HG03520 (cell line): Measurements from ENCODE around the gene REST.
"Not testable (repeated sequence)": the region's sequence is repeated elsewhere in the genome, so short reads cannot be mapped to it uniquely, and the experiment has no call there.

ENCODE experiments used
- ATAC-seq: cut with Tn5 transposase; IDR thresholded peaks from one replicate; pipeline ENCODE4 v1.9.1; 2021; ENCODE audit warnings: mild to moderate bottlenecking, moderate library complexity; ENCODE audit not compliant: unreplicated experiment

The REST gene

DNA sequence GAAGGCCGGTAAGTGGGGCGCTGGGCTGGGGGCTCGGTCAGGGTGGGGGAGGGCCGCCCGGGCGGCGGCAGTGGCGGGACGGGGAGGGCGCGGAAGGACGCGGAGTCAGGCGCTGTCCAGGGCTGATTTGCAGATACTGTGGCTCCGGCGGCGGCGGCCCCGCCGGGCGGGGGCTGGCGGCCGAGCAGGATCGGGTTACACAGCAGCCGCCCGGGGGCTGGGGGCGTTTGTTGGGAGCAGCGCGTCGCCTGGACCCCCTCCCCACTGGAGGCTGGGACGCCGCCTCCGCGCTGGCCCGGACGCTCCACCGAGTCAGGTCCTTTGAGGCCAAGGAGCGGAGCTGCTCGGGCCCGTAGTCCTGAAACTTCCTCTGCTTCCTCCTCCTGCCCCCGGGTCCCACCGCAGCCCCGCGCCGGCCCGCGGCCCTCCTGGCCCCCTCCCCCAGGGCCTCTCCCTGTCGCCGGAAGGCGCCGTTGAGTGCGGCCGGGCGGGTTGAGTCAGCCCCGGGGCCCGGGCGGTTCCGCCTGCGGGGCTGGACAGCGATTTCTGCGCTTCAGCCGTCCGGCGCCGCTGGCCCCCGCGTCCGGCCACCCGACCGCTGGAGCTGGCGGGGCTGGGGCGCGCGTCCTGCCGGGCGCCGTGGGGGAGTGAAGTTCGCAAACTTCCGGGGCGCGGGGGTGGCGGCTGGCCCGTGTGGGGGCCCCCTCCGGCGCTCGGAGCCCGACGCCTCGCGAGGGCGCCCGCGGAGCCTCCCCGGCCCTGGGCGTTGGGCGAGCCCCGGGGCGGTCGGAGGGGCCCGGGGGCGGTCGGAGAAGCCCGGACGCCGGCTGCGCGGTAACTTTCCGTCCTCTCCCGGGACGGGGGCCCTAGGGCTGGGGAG lies 746 bp downstream of the REST start:
- ATAC-seq = peak; percentile 58

GRCh38 chr4:56909086-56909894 lies 1.6 kb downstream of the REST start:
- peak; percentile 24 for ATAC-seq

DNA sequence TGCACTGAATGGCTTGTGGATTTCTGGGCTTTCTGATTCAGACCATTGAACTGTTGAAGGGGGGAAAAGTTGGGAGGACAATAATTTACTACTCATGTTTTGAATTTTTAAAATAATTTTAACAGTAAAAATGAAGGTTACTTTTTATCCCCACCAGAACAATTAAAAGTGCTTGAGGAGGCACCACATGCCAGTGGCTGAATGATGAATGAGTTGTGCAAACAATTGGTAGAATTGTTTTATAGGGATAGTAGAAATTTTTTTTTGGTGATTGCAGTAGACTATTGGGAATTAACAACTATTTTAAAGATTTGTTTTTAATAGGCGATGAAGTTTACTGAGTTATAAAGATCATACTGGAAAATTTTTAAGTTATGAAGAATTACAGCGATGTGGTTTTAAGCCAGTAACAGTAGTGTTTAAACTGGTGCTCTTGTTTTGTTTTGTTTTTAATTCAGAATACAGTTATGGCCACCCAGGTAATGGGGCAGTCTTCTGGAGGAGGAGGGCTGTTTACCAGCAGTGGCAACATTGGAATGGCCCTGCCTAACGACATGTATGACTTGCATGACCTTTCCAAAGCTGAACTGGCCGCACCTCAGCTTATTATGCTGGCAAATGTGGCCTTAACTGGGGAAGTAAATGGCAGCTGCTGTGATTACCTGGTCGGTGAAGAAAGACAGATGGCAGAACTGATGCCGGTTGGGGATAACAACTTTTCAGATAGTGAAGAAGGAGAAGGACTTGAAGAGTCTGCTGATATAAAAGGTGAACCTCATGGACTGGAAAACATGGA lies 2.7 kb downstream of the REST start:
- ATAC-seq = no peak

DNA sequence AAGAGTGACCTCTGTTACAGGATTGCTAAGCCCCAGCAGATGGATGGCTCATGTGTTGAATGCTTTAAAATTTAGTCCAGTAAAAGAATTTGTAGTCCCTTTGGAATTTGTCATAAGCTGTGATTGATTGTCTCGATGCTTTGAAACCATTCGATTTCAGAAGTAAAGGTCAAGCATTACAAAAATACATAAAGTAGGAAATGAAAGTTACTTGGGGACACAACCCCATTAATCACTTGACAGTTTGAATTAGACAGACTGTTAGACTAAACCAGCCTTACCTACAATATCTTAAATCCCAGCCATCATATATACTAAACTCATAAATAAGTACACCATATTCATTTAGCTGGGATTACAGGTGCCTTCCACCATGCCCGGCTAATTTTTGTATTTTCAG lies 6.6 kb downstream of the REST start:
- no peak for ATAC-seq

DNA sequence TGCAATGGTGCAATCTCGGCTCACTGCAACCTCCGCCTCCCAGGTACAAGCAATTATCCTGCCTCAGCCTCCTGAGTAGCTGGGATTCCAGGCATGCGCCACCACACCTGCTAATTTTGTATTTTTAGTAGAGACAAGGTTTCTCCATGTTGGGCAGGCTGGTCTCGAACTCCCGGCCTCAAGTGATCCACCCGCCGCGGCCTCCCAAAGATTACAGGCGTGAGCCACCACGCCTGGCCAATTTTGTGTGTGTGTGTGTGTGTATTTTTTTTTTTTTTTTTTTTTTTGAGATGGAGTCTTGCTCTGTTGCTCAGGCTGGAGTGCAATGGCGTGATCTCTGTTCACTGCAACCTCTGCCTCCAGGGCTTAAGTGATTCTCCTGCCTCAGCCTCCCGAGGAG lies 7.3 kb downstream of the REST start:
- ATAC-seq = not testable (repeated sequence)

- ATAC-seq = no peak
These were observed 19.5 kb downstream of the REST start for GRCh38 chr4:56927196-56927595.

- ATAC-seq = no peak
These were observed 22.9 kb downstream of the REST start for GRCh38 chr4:56930638-56931037.

- ATAC-seq = no peak
These were observed 24.2 kb downstream of the REST start for GRCh38 chr4:56931924-56932323.

GRCh38 chr4:56937262-56937661 lies 29.6 kb downstream of the REST start:
- ATAC-seq = no peak

GRCh38 chr4:56939826-56940225 lies 32.1 kb downstream of the REST start:
- not testable (repeated sequence) for ATAC-seq

GRCh38 chr4:56940403-56940802 lies 32.7 kb downstream of the REST start:
- no peak for ATAC-seq

GRCh38 chr4:56940971-56941370 lies 33.3 kb downstream of the REST start:
- ATAC-seq = no peak

DNA sequence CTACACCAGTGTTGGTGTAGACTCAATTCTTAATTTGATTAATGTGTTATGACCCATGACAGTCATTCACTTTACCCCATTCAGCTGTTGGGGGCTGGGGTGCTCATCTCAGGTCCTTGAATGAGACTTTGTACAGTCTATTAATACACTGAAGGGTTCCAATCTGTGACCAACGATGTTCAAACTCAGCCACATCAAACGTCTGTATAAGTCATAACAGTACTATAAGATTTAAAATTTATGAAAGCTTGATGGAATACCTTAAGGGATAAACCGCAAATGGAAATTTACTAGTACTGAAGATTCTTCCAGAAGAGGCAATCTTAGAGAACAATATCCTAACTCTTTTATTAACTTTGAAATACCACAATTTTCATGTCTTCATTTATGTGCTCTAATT lies 33.7 kb downstream of the REST start:
- no peak for ATAC-seq

DNA sequence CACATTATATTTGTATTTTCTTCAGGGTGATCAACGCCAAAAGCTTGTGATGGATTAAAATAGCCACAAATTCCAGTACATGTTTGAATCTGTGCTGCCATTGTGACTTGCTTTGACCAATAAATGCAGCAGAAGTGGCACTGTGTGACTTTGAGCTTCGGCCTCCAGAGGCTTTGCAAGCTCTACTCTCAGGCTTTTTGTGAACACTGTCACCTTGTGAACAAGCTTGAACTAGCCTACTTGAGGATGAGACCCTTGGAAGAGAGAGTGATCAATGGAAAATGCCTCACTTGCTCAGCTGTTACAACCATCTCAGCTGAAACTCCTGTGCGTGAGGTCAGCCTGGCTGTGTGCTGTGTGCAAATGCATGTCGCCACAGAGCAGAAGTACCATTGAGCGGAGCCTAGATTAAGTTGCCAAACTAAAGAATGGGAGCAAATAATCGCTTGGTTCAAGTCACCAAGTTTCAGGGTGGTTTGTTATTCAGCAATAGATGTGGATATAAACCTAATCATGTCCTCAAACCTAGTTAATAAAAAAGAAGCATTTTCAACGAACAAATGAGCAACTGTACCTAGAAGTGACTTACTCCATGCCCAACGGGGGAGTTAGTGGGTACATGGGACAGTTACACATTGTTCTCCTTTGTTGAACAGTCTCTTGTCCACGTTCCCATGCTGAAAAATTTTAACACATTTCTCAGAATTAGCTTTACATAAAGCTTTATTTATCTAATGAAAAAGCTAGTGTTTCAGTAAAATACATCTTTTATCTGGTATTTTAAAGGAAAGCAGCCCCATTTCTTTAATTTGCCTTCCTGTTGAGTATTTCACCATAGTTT lies 46.2 kb downstream of the REST start:
- ATAC-seq = no peak

DNA sequence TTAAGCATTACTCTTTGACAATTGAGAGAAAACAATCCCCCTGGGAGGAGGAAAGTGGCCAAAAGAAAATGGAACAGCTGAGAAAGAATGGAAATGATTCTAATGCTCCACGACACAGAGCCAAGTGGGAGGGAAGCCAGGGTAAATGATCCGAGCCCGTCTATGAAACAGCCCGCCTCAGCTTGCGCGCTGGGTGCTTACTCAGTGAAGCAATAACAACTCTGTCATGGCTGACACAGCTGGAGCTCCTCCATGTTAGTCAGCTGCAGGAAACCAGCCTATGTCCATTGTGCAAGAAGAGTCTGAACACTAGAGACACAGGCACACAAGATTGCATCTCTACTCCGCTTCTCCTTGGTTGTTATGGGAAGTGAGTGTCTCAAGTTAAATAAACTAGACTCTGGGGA lies 50.4 kb downstream of the REST start:
- no peak for ATAC-seq

- ATAC-seq = no peak
These were observed 51.4 kb downstream of the REST start for GRCh38 chr4:56959100-56959499.

GRCh38 chr4:56961107-56961500 lies 53.4 kb downstream of the REST start:
- no peak for ATAC-seq

GRCh38 chr4:56971383-56971782 lies 63.7 kb downstream of the REST start:
- no peak for ATAC-seq

DNA sequence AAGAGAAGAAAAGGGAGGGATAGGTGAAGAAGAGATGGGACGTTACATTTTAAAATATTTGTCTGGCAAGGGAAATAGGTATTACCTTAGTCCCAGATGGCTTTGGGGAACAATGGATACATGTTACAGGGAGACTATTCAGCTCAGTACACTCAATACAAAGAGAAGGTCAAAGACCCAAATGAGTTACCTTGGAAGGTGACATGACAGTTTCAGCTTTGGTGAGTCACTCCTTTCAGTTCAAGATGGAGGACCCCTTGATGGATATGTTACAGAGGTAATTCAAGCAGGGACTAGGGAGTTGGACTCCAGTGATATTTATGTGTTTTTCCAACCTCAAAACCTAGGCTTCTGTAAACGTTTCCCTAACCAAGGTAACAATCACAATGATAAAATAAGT lies 64.7 kb downstream of the REST start:
- no peak for ATAC-seq

DNA sequence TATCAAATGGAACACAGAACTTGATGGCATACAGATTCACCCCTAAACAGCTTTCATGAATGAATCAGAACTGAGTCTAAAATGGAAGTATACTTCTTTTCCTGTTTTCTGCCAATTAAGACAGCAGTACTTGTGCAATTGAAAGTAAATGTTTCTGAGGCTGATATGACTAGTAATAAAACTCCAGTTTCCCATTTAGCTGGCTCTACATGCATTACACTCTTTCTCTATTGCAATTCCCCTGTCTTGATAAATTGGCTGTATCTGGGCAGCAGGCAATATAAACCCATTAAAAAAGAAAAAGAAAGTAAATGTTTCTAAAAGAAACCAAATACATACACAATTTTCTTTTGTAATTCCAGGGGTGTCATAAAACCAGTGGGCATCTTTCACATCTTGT lies 65.1 kb downstream of the REST start:
- ATAC-seq = no peak
